Mesodermal cell (in vitro differentiated cells): ENCODE results near the gene SLC39A2.

Source experiments
- H3K27ac ChIP-seq: 2 replicates; pipeline ENCODE4 v1.7.0; 2013; ENCODE audit warnings: mild to moderate bottlenecking, low read depth, low read length, moderate library complexity; ENCODE audit not compliant: severe bottlenecking
- H3K36me3 ChIP-seq: 2 replicates; pipeline ENCODE4 v1.7.1; 2013; ENCODE audit warnings: mild to moderate bottlenecking, low read length, moderate library complexity; ENCODE audit not compliant: control insufficient read depth, insufficient read depth
- H3K4me1 ChIP-seq: one replicate; pipeline ENCODE4 v1.7.1; 2013; ENCODE audit warnings: mild to moderate bottlenecking, low read length; ENCODE audit not compliant: insufficient read depth, control insufficient read depth, poor library complexity, severe bottlenecking
- H3K4me3 ChIP-seq: 2 replicates; pipeline ENCODE4 v1.7.0; 2013; ENCODE audit warnings: low read length, control low read depth, mild to moderate bottlenecking; ENCODE audit not compliant: insufficient read depth, poor library complexity, severe bottlenecking; ENCODE audit errors: extremely low read depth
- H3K9me3 ChIP-seq: 2 replicates; pipeline ENCODE4 v1.7.1; 2013; ENCODE audit warnings: mild to moderate bottlenecking, low read length, moderate library complexity; ENCODE audit not compliant: control insufficient read depth
- WGBS, 2 experiments: methylation state at CpG; one replicate each; pipeline ENCODE4 v1.1.5; 2013; ENCODE audit warnings: missing lambda C conversion rate in 2 of 2; ENCODE audit not compliant: insufficient coverage in 2 of 2; 5-methylcytosine and 5-hydroxymethylcytosine counted together

The SLC39A2 gene

DNA sequence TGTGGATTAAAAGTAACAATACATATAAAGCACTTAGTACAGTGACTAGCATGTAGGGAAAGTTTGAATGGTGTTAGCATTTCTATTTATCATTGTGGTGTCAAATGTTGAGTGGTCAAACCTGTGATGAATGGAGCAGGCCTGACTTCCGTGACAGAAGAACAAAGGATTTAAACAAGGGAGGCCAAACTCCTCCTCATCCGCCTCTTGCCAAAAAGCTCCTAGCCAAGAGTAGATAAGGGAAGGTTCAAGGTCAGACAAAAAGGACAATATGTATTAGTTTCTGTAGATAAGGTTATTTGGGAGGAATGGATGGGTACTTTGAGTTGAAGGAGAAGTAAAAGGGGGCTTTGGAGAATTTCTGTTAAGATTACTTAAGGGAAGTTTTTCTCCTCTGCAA, 49.5 kb downstream of the SLC39A2 start:
- no peak overlapping the region for H3K4me3 ChIP-seq
- peaks cover 9% of the 10 kb centered on the region for H3K4me1 ChIP-seq
- H3K9me3 ChIP-seq, result no peaks in the 10 kb centered on the region
- no peaks in the 10 kb centered on the region for H3K36me3 ChIP-seq
- whole genome bisulfite sequencing, 2 experiments, result 90 to 100% methylated on average over 1 to 2 of the region's 2 CpGs
- H3K27ac ChIP-seq, result no peak overlapping the region

DNA sequence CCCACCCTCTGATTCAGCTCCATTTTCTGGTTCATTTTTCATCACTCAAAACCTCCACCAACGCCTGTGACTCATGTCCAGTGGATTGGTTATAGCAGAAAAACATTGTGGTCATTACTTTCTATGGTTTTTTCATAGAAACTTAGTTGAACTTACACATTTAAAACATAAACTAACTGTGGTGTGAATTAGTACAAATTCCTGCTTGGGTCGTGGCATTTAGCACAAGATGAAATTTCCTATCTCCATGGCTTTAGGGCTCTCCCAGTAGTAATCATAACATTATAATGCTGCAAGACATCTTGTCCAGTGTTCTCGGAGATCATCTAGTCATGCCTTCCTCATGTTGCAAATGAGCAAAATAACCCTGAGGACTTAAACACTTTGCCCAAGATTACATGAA, 50.2 kb downstream of the SLC39A2 start:
- 100% methylated on average over 1 of the region's 3 CpGs; no CpG with 5 or more reads in 1 of the 2 experiments for WGBS, 2 experiments
- no peak overlapping the region for H3K4me3 ChIP-seq
- H3K27ac ChIP-seq, result no peak overlapping the region
- H3K9me3 ChIP-seq, result no peaks in the 10 kb centered on the region
- peaks cover 3% of the 10 kb centered on the region for H3K4me1 ChIP-seq
- no peaks in the 10 kb centered on the region for H3K36me3 ChIP-seq

DNA sequence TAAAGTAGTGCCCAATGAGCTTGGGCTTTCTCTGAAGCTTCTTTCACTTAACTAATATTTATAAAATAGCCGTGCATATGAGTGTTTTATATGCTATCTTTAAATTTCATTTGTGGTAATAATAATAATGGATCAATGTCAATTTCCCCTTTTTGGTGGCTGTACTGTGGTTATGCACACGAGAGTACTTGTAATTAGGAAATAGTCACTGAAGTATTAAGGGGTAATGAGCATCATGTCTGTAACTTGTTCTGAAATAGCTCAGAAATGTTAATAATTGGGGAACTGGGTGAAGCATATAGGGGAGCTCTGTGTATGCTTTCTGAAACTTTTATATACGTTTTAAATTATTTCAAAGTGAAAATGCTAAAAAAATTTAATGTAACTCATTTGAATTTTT, 51.5 kb downstream of the SLC39A2 start:
- Histone ChIP-seq H3K36me3 (no peaks in the 10 kb centered on the region), H3K9me3 (no peaks in the 10 kb centered on the region), H3K4me3 (no peak overlapping the region), H3K27ac (no peak overlapping the region), H3K4me1 (peaks cover 3% of the 10 kb centered on the region)
- WGBS, 2 experiments, result 92 to 100% methylated on average over 1 of the region's 3 CpGs
